Mesendoderm (in vitro differentiated cells): Measurements from ENCODE around the gene TEAD1.
A peak's percentile ranks its signal among the peaks of the same experiment; 100 is the strongest.

Experiments
- DNase-seq: peaks from one replicate; pipeline ENCODE4 v3.0.0; 2013
- H2AK5ac ChIP-seq: 2 replicates; pipeline ENCODE4 v1.6.1; 2013; ENCODE audit warnings: low read length, inconsistent platforms
- H2BK120ac ChIP-seq: 2 replicates; pipeline ENCODE4 v1.6.1; 2013; ENCODE audit warnings: low read depth, mild to moderate bottlenecking, low read length, moderate library complexity, mixed read lengths
- H2BK15ac ChIP-seq: replicated peaks from 2 replicates; pipeline ENCODE4 v1.6.1; 2013; ENCODE audit warnings: low read depth, mild to moderate bottlenecking, moderate library complexity
- H2BK5ac ChIP-seq: 2 replicates; pipeline ENCODE4 v1.6.1; 2013; ENCODE audit warnings: low read length, inconsistent platforms
- H3K18ac ChIP-seq: 2 replicates; pipeline ENCODE4 v1.6.1; 2013; ENCODE audit warnings: mild to moderate bottlenecking, low read length, mixed read lengths
- H3K23ac ChIP-seq: one replicate; pipeline ENCODE4 v1.6.1; 2013; ENCODE audit warnings: low read length
- H3K27ac ChIP-seq: 2 replicates; pipeline ENCODE4 v1.5.1; 2013; ENCODE audit warnings: low read depth, mild to moderate bottlenecking, inconsistent platforms, low read length, moderate library complexity
- H3K27me3 ChIP-seq: 2 replicates; pipeline ENCODE4 v1.6.1; 2013; ENCODE audit warnings: low read length, control low read depth, mild to moderate bottlenecking, inconsistent platforms; ENCODE audit not compliant: insufficient read depth, poor library complexity
- H3K36me3 ChIP-seq: 2 replicates; pipeline ENCODE4 v1.6.1; 2013; ENCODE audit warnings: low read length, inconsistent platforms; ENCODE audit not compliant: control insufficient read depth, insufficient read depth
- H3K4ac ChIP-seq: one replicate; pipeline ENCODE4 v1.6.1; 2013; ENCODE audit warnings: low read depth, mild to moderate bottlenecking, low read length, moderate library complexity
- H3K4me1 ChIP-seq: 2 replicates; pipeline ENCODE4 v1.6.1; 2013; ENCODE audit warnings: low read depth, low read length, inconsistent platforms; ENCODE audit not compliant: control insufficient read depth
- H3K4me2 ChIP-seq: 2 replicates; pipeline ENCODE4 v1.6.1; 2013; ENCODE audit warnings: low read length
- H3K4me3 ChIP-seq: 2 replicates; pipeline ENCODE4 v1.5.1; 2013; ENCODE audit warnings: mild to moderate bottlenecking, low read length
- H3K56ac ChIP-seq: one replicate; pipeline ENCODE4 v1.6.1; 2013; ENCODE audit warnings: low read length
- H3K79me1 ChIP-seq: 2 replicates; pipeline ENCODE4 v1.6.1; 2013; ENCODE audit warnings: low read length, inconsistent platforms
- H3K79me2 ChIP-seq: 2 replicates; pipeline ENCODE4 v1.6.1; 2013; ENCODE audit warnings: mild to moderate bottlenecking, low read length; ENCODE audit not compliant: control insufficient read depth, insufficient read depth
- H3K9ac ChIP-seq: 2 replicates; pipeline ENCODE4 v1.6.1; 2013; ENCODE audit warnings: low read length, inconsistent platforms
- H4K5ac ChIP-seq: one replicate; pipeline ENCODE4 v1.6.1; 2013; ENCODE audit warnings: low read length
- H4K8ac ChIP-seq: one replicate; pipeline ENCODE4 v1.6.1; 2013; ENCODE audit warnings: low read depth, mild to moderate bottlenecking, control low read depth, low read length, moderate library complexity
- WGBS: extraction: QIAGEN DNeasy Blood & Tissue Kit; methylation state at CpG from one replicate; pipeline ENCODE4 v1.1.7; 2013; ENCODE audit warnings: low lambda C conversion rate, missing lambda C conversion rate; ENCODE audit not compliant: insufficient coverage; ENCODE audit errors: extremely low coverage; 5-methylcytosine and 5-hydroxymethylcytosine counted together

The TEAD1 gene

GRCh38 chr11:12794576-12795230 lies 120.5 kb downstream of the TEAD1 start:
- no peaks in the 10 kb centered on the region for H3K27me3 ChIP-seq
- no CpG with 5 or more reads among the region's 7 CpGs for WGBS
- no peak overlapping the region for H4K5ac ChIP-seq

GRCh38 chr11:12797996-12798395 lies 123.8 kb downstream of the TEAD1 start:
- no peak for DNase-seq
- Histone ChIP-seq H3K4me1 (peaks cover 41% of the 10 kb centered on the region), H2BK15ac (no peak overlapping the region), H3K56ac (no peak overlapping the region), H3K23ac (no peak overlapping the region), H3K4me3 (no peak overlapping the region), H3K4ac (no peak overlapping the region), H3K27me3 (no peaks in the 10 kb centered on the region), H4K8ac (no peak overlapping the region), H2BK5ac (no peak overlapping the region), H3K36me3 (no peaks in the 10 kb centered on the region), H2BK120ac (no peak overlapping the region), H3K27ac (no peak overlapping the region), H2AK5ac (no peak overlapping the region), H3K18ac (no peak overlapping the region), H3K9ac (no peak overlapping the region), H3K79me2 (peaks cover 51% of the 10 kb centered on the region), H4K5ac (no peak overlapping the region), H3K79me1 (peaks cover 22% of the 10 kb centered on the region), H3K4me2 (no peak overlapping the region)
- WGBS, result no CpG with 5 or more reads among the region's 3 CpGs

More at GRCh38 chr11:12794576-12795230, 120.5 kb downstream of the TEAD1 start:
- Histone ChIP-seq H3K4me1 (peaks cover 22% of the 10 kb centered on the region), H3K9ac (no peak overlapping the region), H3K27ac (peak overlapping the region; percentile 31), H3K4me2 (no peak overlapping the region), H3K4ac (no peak overlapping the region), H4K8ac (no peak overlapping the region), H3K18ac (peak overlapping the region; percentile 63), H3K36me3 (no peaks in the 10 kb centered on the region), H3K79me1 (peaks cover 24% of the 10 kb centered on the region), H3K79me2 (peaks cover 46% of the 10 kb centered on the region), H2BK5ac (no peak overlapping the region), H2BK120ac (no peak overlapping the region), H2BK15ac (no peak overlapping the region), H3K23ac (no peak overlapping the region), H3K56ac (no peak overlapping the region), H2AK5ac (no peak overlapping the region), H3K4me3 (no peak overlapping the region)
- DNase-seq, result peak; percentile 90

- Histone ChIP-seq H3K27me3 (no peaks in the 10 kb centered on the region), H3K23ac (no peak overlapping the region), H4K5ac (no peak overlapping the region), H3K4me2 (no peak overlapping the region), H3K36me3 (no peaks in the 10 kb centered on the region), H3K79me1 (peaks cover 26% of the 10 kb centered on the region), H3K4me1 (peaks cover 45% of the 10 kb centered on the region), H3K9ac (no peak overlapping the region), H3K18ac (no peak overlapping the region), H2BK120ac (no peak overlapping the region), H4K8ac (no peak overlapping the region), H3K4ac (no peak overlapping the region), H3K79me2 (peaks cover 54% of the 10 kb centered on the region), H3K56ac (no peak overlapping the region), H2BK15ac (peak overlapping the region; percentile 62), H3K27ac (no peak overlapping the region), H2BK5ac (no peak overlapping the region), H2AK5ac (no peak overlapping the region), H3K4me3 (no peak overlapping the region)
- DNase-seq, result peak; percentile 40
- no CpG with 5 or more reads among the region's 4 CpGs for WGBS
Measured at GRCh38 chr11:12798609-12799011, 124.4 kb downstream of the TEAD1 start.

GRCh38 chr11:12799334-12799835 lies 125.2 kb downstream of the TEAD1 start:
- Histone ChIP-seq H2BK5ac (no peak overlapping the region), H2BK15ac (no peak overlapping the region), H3K4me3 (no peak overlapping the region), H4K5ac (no peak overlapping the region), H3K36me3 (no peaks in the 10 kb centered on the region), H3K18ac (no peak overlapping the region), H2BK120ac (no peak overlapping the region), H3K27me3 (no peaks in the 10 kb centered on the region), H3K9ac (no peak overlapping the region), H4K8ac (no peak overlapping the region), H3K23ac (no peak overlapping the region), H2AK5ac (no peak overlapping the region), H3K79me1 (peaks cover 29% of the 10 kb centered on the region), H3K4me1 (peaks cover 42% of the 10 kb centered on the region), H3K4ac (no peak overlapping the region), H3K4me2 (no peak overlapping the region), H3K79me2 (peaks cover 59% of the 10 kb centered on the region), H3K27ac (no peak overlapping the region), H3K56ac (no peak overlapping the region)
- no peak for DNase-seq
- WGBS, result no CpG with 5 or more reads among the region's 4 CpGs

- Histone ChIP-seq H3K9ac (no peak overlapping the region), H2BK120ac (peak overlapping the region; percentile 75), H3K4me1 (peaks cover 42% of the 10 kb centered on the region), H3K4ac (peak overlapping the region; percentile 78), H3K18ac (peak overlapping the region; percentile 83), H3K4me3 (no peak overlapping the region), H3K27me3 (no peaks in the 10 kb centered on the region), H3K56ac (peak overlapping the region; percentile 73), H3K4me2 (no peak overlapping the region), H2BK5ac (peak overlapping the region; percentile 23), H4K5ac (no peak overlapping the region), H2BK15ac (no peak overlapping the region), H3K27ac (peak overlapping the region; percentile 86), H3K79me1 (peaks cover 31% of the 10 kb centered on the region), H2AK5ac (no peak overlapping the region), H3K79me2 (peaks cover 66% of the 10 kb centered on the region), H4K8ac (no peak overlapping the region), H3K36me3 (no peaks in the 10 kb centered on the region), H3K23ac (no peak overlapping the region)
- no CpG with 5 or more reads among the region's 8 CpGs for WGBS
- DNase-seq, result peak; percentile 97
Measured at GRCh38 chr11:12800032-12800671, 125.9 kb downstream of the TEAD1 start.
